ENCODE measurements around the gene SLC35F3. TPM values are rescaled to one million over a fixed set of nuclear protein-coding genes. Genes with fewer than 3 reads are reported as not detected.

The SLC35F3 gene
- total RNA-seq, 2 donors from 2014 or later = 0.13 TPM; not detected in 1

GRCh38 chr1:233940908-233941307 is 36.4 kb downstream of the SLC35F3 start:
- intact Hi-C loops (cut with DNase I) = no loop called here

GRCh38 chr1:233944601-233945000 is 40.1 kb downstream of the SLC35F3 start:
- no peak overlapping the region for H3K4me3 ChIP-seq
- intact Hi-C loops (cut with DNase I) = no loop called here
- no peak overlapping the region for H3K9ac ChIP-seq (ENCODE audit: low read depth in 2 of 2, low read length in 2 of 2)
- no peak for TF ChIP-seq CTCF (IDR thresholded peaks at IDR 0.05)
- no peaks in the 10 kb centered on the region for H3K36me3 ChIP-seq
- no peaks in the 10 kb centered on the region for H3K4me1 ChIP-seq
- no peaks in the 10 kb centered on the region for H3K27me3 ChIP-seq
- H3K9me3 ChIP-seq = no peaks in the 10 kb centered on the region
- no peak overlapping the region for H3K27ac ChIP-seq
- no peak for DNase-seq

More at GRCh38 chr1:233940908-233941307, 36.4 kb downstream of the SLC35F3 start:
- no peak overlapping the region for H3K9ac ChIP-seq (ENCODE audit: low read depth in 2 of 2, low read length in 2 of 2)
- H3K27ac ChIP-seq = no peak overlapping the region
- H3K9me3 ChIP-seq = no peaks in the 10 kb centered on the region
- no peak for DNase-seq
- no peaks in the 10 kb centered on the region for H3K36me3 ChIP-seq
- no peak for TF ChIP-seq CTCF (IDR thresholded peaks at IDR 0.05)
- H3K27me3 ChIP-seq = no peaks in the 10 kb centered on the region
- no peak overlapping the region for H3K4me3 ChIP-seq
- no peaks in the 10 kb centered on the region for H3K4me1 ChIP-seq

- Histone ChIP-seq H3K27ac (no peak overlapping the region), H3K9ac (ENCODE audit: low read depth in 2 of 2, low read length in 2 of 2) (no peak overlapping the region), H3K9me3 (no peaks in the 10 kb centered on the region), H3K4me3 (no peak overlapping the region), H3K36me3 (no peaks in the 10 kb centered on the region), H3K4me1 (no peaks in the 10 kb centered on the region), H3K27me3 (no peaks in the 10 kb centered on the region)
- DNase-seq = no peak
- intact Hi-C loops (cut with DNase I) = no loop called here
- TF ChIP-seq CTCF (IDR thresholded peaks at IDR 0.05) = no peak
Observed at GRCh38 chr1:233945573-233945972, 41.1 kb downstream of the SLC35F3 start.

- H3K9ac ChIP-seq (ENCODE audit: low read depth in 2 of 2, low read length in 2 of 2) = no peak overlapping the region
- intact Hi-C loops (cut with DNase I) = no loop called here
- no peak for TF ChIP-seq CTCF (IDR thresholded peaks at IDR 0.05)
- no peaks in the 10 kb centered on the region for H3K36me3 ChIP-seq
- no peaks in the 10 kb centered on the region for H3K4me1 ChIP-seq
- H3K4me3 ChIP-seq = no peak overlapping the region
- H3K27ac ChIP-seq = no peak overlapping the region
- H3K27me3 ChIP-seq = no peaks in the 10 kb centered on the region
- H3K9me3 ChIP-seq = no peaks in the 10 kb centered on the region
- no peak for DNase-seq
Observed at GRCh38 chr1:233945979-233946378, 41.5 kb downstream of the SLC35F3 start.

GRCh38 chr1:233946724-233947123 is 42.2 kb downstream of the SLC35F3 start:
- intact Hi-C loops (cut with DNase I) = no loop called here
- no peak for TF ChIP-seq CTCF (IDR thresholded peaks at IDR 0.05)

GRCh38 chr1:233951804-233952203 is 47.3 kb downstream of the SLC35F3 start:
- TF ChIP-seq CTCF (IDR thresholded peaks at IDR 0.05) = no peak

More at GRCh38 chr1:233946724-233947123, 42.2 kb downstream of the SLC35F3 start:
- H3K36me3 ChIP-seq = no peaks in the 10 kb centered on the region
- H3K9me3 ChIP-seq = no peaks in the 10 kb centered on the region
- DNase-seq = no peak
- H3K9ac ChIP-seq (ENCODE audit: low read depth in 2 of 2, low read length in 2 of 2) = no peak overlapping the region
- no peaks in the 10 kb centered on the region for H3K27me3 ChIP-seq
- no peak overlapping the region for H3K27ac ChIP-seq
- no peaks in the 10 kb centered on the region for H3K4me1 ChIP-seq
- no peak overlapping the region for H3K4me3 ChIP-seq

More at GRCh38 chr1:233951804-233952203, 47.3 kb downstream of the SLC35F3 start:
- no peaks in the 10 kb centered on the region for H3K27me3 ChIP-seq
- intact Hi-C loops (cut with DNase I) = no loop called here
- no peak overlapping the region for H3K4me3 ChIP-seq
- no peak overlapping the region for H3K9ac ChIP-seq (ENCODE audit: low read depth in 2 of 2, low read length in 2 of 2)
- H3K36me3 ChIP-seq = no peaks in the 10 kb centered on the region
- no peaks in the 10 kb centered on the region for H3K9me3 ChIP-seq
- no peak for DNase-seq
- H3K4me1 ChIP-seq = no peaks in the 10 kb centered on the region
- H3K27ac ChIP-seq = no peak overlapping the region

Data from colonic mucosa (tissue), 4 donors.